Lower lobe of right lung (tissue), 2 donors: ENCODE data around the gene PCED1A. TPM values are rescaled to one million over a fixed set of nuclear protein-coding genes. Genes with fewer than 3 reads are reported as not detected.

Experiments used
- ATAC-seq, 2 donors: fragments of 200-7000 bp; cut with Tn5 transposase; one replicate each; pipeline ENCODE4 v1.9.1; 2020 to 2022; ENCODE audit warnings: mild to moderate bottlenecking in 2 of 2, moderate library complexity in 2 of 2
- DNase-seq: peaks from one replicate; pipeline ENCODE4 v3.0.0-alpha.2; 2020
- H3K27ac ChIP-seq: fragments of 200-600 bp; one replicate; pipeline ENCODE4 v1.8.0; 2022
- H3K27me3 ChIP-seq: fragments of 200-600 bp; one replicate; pipeline ENCODE4 v1.8.0; 2022; ENCODE audit warnings: low read depth
- H3K36me3 ChIP-seq: fragments of 200-600 bp; one replicate; pipeline ENCODE4 v1.8.0; 2022; ENCODE audit warnings: mild to moderate bottlenecking
- H3K4me1 ChIP-seq: fragments of 200-600 bp; one replicate; pipeline ENCODE4 v1.8.0; 2022
- H3K4me3 ChIP-seq: fragments of 200-600 bp; one replicate; pipeline ENCODE4 v1.8.0; 2022; ENCODE audit warnings: mild to moderate bottlenecking
- H3K9me3 ChIP-seq: fragments of 200-600 bp; one replicate; pipeline ENCODE4 v1.8.0; 2022
- intact Hi-C: fragments of 100-400 bp; cut with DNase I; formaldehyde crosslinking; loops from one replicate; pipeline ENCODE4 v1.11.0; 2022
- total RNA-seq: library from RNA; stranded (reverse); fragmentation: NEBNext Ultra II Directional; extraction: Animal tissue kit (Norgen Biotek cat#: 25700); gene quantifications from one replicate; pipeline ENCODE4 v1.2.1, GENCODE V29; 2021
- TF ChIP-seq, protein P1 (sequence below): fragments of 200-600 bp; IDR thresholded peaks from one replicate; pipeline ENCODE4 v1.8.0; 2022; ENCODE audit warnings: antibody characterized with exemption, mild to moderate bottlenecking
- donor health status: DM: no; HTN: yes; CAD: no; lungs with severe emphysema.

PCED1A gene
- total RNA-seq, 1 donor from 2014 or later, result 43.5 TPM

DNA sequence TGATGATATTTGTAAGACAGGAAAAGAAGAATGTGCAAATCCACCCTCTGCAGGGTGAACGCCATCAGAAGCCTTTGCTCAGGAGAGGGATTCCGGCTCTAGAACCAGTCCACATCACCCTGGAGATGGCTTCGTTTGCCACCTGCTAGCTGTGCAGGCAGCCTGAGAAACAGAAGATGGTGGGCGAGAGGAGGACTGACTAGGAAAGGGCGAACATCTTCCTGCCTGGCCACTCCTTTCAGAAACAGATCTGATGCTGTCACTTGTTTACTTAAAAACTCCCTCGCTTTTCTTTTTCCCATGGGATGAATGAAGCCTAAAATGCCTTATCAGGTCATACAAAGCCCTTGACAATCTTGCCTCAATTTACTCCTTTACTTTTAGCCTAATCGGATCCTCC lies 34.0 kb upstream of the PCED1A start:
- H3K27ac ChIP-seq, result peak overlapping the region; percentile 83
- no peaks in the 10 kb centered on the region for H3K27me3 ChIP-seq
- intact Hi-C loops, result no loop called here
- no peaks in the 10 kb centered on the region for H3K9me3 ChIP-seq
- no peak for DNase-seq
- H3K36me3 ChIP-seq, result no peaks in the 10 kb centered on the region
- TF ChIP-seq, protein P1, sequence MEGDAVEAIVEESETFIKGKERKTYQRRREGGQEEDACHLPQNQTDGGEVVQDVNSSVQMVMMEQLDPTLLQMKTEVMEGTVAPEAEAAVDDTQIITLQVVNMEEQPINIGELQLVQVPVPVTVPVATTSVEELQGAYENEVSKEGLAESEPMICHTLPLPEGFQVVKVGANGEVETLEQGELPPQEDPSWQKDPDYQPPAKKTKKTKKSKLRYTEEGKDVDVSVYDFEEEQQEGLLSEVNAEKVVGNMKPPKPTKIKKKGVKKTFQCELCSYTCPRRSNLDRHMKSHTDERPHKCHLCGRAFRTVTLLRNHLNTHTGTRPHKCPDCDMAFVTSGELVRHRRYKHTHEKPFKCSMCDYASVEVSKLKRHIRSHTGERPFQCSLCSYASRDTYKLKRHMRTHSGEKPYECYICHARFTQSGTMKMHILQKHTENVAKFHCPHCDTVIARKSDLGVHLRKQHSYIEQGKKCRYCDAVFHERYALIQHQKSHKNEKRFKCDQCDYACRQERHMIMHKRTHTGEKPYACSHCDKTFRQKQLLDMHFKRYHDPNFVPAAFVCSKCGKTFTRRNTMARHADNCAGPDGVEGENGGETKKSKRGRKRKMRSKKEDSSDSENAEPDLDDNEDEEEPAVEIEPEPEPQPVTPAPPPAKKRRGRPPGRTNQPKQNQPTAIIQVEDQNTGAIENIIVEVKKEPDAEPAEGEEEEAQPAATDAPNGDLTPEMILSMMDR, result no peak
- ATAC-seq, result no peak
- peak overlapping the region; percentile 98 for H3K4me3 ChIP-seq
- peaks cover 53% of the 10 kb centered on the region for H3K4me1 ChIP-seq

DNA sequence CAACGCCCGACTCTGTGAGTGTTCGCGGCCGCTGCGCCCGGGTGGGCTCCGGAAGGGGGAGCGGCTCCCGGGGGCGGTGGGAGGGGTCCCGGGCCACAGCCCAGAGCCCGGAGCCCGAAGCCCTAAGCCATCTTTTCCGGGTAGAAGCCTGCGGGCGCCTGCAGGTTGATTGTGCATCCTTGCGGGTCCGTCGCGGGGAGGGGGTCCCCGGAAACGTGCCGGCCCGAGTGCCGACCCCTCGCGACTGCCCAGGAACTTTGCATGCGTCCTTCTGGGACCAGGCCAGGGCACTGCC lies 33.2 kb upstream of the PCED1A start:
- ATAC-seq (peak in 1 of 2 donors; percentile 43), DNase-seq (peak; percentile 66)
- Histone ChIP-seq H3K27ac (peak overlapping the region; percentile 83), H3K27me3 (no peaks in the 10 kb centered on the region), H3K4me3 (peak overlapping the region; percentile 98), H3K4me1 (peaks cover 45% of the 10 kb centered on the region), H3K36me3 (no peaks in the 10 kb centered on the region), H3K9me3 (no peaks in the 10 kb centered on the region)
- TF ChIP-seq, protein P1, result no peak
- intact Hi-C loops, result no loop called here

DNA sequence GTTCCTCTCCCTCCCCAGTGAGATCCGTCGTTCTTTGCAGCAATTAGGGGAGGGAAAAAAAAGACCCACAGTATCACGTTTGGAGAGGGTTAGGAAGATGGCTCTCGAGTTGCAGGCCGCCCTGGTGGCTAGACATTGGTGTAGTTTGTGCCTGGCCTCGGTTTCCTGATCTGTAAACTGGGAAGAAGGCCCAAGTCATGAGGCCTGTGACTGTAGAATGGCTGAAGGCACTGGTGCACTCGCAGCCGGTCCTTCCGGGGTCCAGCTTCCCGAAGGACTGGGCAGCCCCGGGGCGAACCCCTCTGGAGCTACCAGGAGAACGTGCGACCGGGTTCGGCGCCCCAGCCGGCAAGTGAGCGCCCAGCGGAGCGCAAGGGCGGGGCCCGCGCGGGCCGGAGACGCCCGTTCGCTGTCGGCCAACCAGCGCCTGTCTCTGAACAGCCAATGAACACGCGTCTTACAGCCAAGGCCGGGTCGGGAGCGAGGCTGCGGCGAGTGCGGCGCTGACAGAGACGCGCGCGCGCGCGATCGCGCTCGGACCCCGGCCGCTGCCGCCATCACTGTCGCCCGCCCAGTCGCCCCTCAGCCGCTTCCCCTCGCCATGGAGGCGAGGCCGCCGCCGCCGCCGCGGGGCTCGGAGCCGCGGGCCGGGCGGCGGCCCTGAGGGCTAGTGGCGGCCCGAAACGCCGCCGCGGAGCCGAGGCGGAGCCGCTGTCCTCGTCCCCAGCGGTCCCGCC lies 32.7 kb upstream of the PCED1A start, which contains the start of gene PTPRA:
TSS of gene PTPRA (plus strand) at position 472 of the 737 bp plus-strand sequence. CDS start 90,797 bp downstream, outside the sequence.
- H3K27me3 ChIP-seq, result no peaks in the 10 kb centered on the region
- no peaks in the 10 kb centered on the region for H3K9me3 ChIP-seq
- H3K36me3 ChIP-seq, result no peaks in the 10 kb centered on the region
- H3K4me3 ChIP-seq, result peak within 1 kb of the TSS; percentile 98
- DNase-seq, result peak; percentile 96
- H3K27ac ChIP-seq, result peak within 1 kb of the TSS; percentile 83
- intact Hi-C loops, result no loop called here
- TF ChIP-seq, protein P1, result no peak
- peak; percentile 98 to 99 for ATAC-seq
- peaks cover 44% of the 10 kb centered on the region for H3K4me1 ChIP-seq

DNA sequence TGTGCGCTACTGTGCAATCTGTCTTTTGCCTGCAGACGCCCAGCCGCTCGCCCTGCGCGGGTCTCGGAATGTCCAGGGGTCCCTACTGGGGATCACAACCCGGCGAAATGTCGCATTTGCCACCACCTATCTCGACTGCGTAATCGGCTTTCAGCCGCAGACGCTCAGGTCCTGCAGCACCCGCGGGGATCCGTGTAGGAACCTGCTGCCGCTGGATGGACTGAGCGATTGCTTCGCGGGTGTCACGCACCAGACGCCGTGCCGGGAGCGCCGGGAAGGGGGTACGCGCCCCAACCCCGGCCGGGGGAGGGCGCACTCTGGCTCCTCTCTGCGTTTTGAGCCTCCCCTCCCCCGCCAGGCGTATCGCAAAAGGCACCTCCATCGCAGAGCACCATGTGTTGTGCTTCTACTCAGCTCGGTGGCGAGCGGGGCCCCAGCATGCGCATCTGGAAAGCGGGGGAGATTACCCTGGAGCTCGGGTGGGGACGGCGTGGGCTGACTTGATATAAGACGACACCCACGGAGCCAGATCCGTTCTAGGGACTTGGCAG lies 32.1 kb upstream of the PCED1A start:
- Histone ChIP-seq H3K9me3 (no peaks in the 10 kb centered on the region), H3K27ac (peak overlapping the region; percentile 6), H3K4me3 (peak overlapping the region; percentile 98), H3K27me3 (no peaks in the 10 kb centered on the region), H3K4me1 (peaks cover 44% of the 10 kb centered on the region), H3K36me3 (no peaks in the 10 kb centered on the region)
- TF ChIP-seq, protein P1, result peak; percentile 28
- DNase-seq (peak; percentile 79), ATAC-seq (peak; percentile 75 to 77)
- intact Hi-C loops, result no loop called here

DNA sequence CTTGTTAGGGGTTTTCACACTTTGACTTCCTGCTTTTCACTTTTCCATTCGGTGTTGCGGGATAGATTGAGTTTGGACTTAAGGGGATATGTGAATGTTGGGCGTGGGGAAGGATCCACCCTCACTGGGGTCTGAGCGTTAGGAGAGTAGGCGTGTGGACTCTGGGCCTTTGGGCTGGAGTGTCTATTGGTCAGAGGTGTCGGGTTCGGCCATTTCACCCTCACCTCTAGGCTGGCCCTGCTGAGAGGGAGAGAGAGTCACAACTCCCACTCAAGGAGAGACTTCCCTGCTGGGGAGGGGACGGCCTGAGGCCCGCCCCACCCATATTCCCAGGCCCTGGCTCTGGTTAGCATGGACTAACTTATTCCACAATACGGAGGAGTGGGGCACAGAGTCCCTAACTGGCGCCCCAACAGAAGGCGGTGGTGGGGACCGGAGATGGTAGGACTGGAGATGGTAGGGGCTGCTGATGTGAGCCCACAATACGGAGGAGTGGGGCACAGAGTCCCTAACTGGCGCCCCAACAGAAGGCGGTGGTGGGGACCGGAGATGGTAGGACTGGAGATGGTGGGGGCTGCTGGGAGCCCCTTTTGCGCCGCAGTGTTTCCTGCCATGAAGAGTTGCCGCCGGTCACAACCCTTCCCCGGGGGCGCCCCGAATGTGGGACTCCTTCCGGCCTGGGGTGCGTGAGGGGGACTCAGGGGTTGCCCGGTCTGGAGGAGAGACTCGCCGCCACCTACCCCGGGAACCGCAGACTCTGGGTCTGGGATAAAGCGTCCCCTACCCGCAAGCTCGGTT lies 31.4 kb upstream of the PCED1A start:
- Histone ChIP-seq H3K27me3 (no peaks in the 10 kb centered on the region), H3K4me1 (peaks cover 44% of the 10 kb centered on the region), H3K4me3 (peak overlapping the region; percentile 98), H3K36me3 (peaks cover 2% of the 10 kb centered on the region), H3K9me3 (no peaks in the 10 kb centered on the region), H3K27ac (no peak overlapping the region)
- no peak for DNase-seq
- ATAC-seq, result peak; percentile 18 to 30
- TF ChIP-seq, protein P1, result no peak
- intact Hi-C loops, result no loop called here
